Caco-2 (cell line): ENCODE data around the gene TRPM1. TPM values are rescaled to one million over a fixed set of nuclear protein-coding genes. Genes with fewer than 3 reads are reported as not detected.

Experiments
- BruUV-seq: library from RNA; stranded (reverse); fragments of 400-500 nt; replicated peaks from 2 replicates; lab custom pipeline; 2021; lab: Mats Ljungman, UMichigan
- CTCF ChIA-PET: fragments of 300-600 bp; sonication (Branson Sonifier 250); formaldehyde crosslinking; loops from one replicate; lab custom pipeline; 2022; ENCODE audit warnings: antibody characterized with exemption; lab: Charles Lee
- POLR2A ChIA-PET: fragments of 300-600 bp; sonication (Branson Sonifier 250); formaldehyde crosslinking; loops from one replicate; lab custom pipeline; 2022; ENCODE audit warnings: antibody characterized with exemption; lab: Charles Lee
- DNase-seq, 2 experiments: peaks; one replicate each; pipeline versions ENCODE4 v3.0.0 to v3.0.0-alpha.2; 2020 to 2022
- H3K27me3 ChIP-seq: replicated peaks from 2 replicates; pipeline ENCODE4 v1.6.0; 2011; ENCODE audit warnings: low read length; ENCODE audit not compliant: control insufficient read depth, insufficient read depth
- H3K36me3 ChIP-seq: 2 replicates; pipeline ENCODE4 v1.5.1; 2011; ENCODE audit warnings: low read length; ENCODE audit not compliant: control insufficient read depth, insufficient read depth
- H3K4me1 ChIP-seq: fragments of 250-450 bp; sonication (Bioruptor Pico); 2 replicates; pipeline ENCODE4 v1.5.1; 2020; ENCODE audit warnings: mild to moderate bottlenecking
- H3K4me3 ChIP-seq: 2 replicates; pipeline ENCODE4 v1.5.1; 2011; ENCODE audit warnings: low read depth, mild to moderate bottlenecking, control low read depth, low read length
- H3K9me3 ChIP-seq: fragments of 250-450 bp; sonication (Bioruptor Pico); 2 replicates; pipeline ENCODE4 v1.5.1; 2020; ENCODE audit warnings: mild to moderate bottlenecking, moderate library complexity
- H3K27ac Mint-ChIP-seq: one replicate; pipeline ENCODE4 v1.8.0; 2022; ENCODE audit warnings: mixed read lengths; ENCODE audit not compliant: unreplicated experiment
- H3K27me3 Mint-ChIP-seq: one replicate; pipeline ENCODE4 v1.8.0; 2022; ENCODE audit warnings: mixed read lengths; ENCODE audit not compliant: insufficient read depth, unreplicated experiment
- H3K36me3 Mint-ChIP-seq: one replicate; pipeline ENCODE4 v1.8.0; 2022; ENCODE audit warnings: mild to moderate bottlenecking, mixed read lengths; ENCODE audit not compliant: insufficient read depth, unreplicated experiment
- H3K4me1 Mint-ChIP-seq: one replicate; pipeline ENCODE4 v1.8.0; 2022; ENCODE audit warnings: low read depth, mixed read lengths; ENCODE audit not compliant: unreplicated experiment
- H3K4me3 Mint-ChIP-seq: one replicate; pipeline ENCODE4 v1.8.0; 2022; ENCODE audit warnings: mild to moderate bottlenecking, moderate library complexity, mixed read lengths; ENCODE audit not compliant: unreplicated experiment
- H3K9me3 Mint-ChIP-seq: one replicate; pipeline ENCODE4 v1.8.0; 2022; ENCODE audit warnings: mixed read lengths; ENCODE audit not compliant: unreplicated experiment
- intact Hi-C: fragments of 100-400 bp; cut with micrococcal nuclease; formaldehyde crosslinking; loops from one replicate; pipeline ENCODE4 v1.10.0; 2022; ENCODE audit not compliant: unreplicated experiment
- total RNA-seq: library from RNA; stranded (reverse); gene quantifications from 2 replicates; pipeline ENCODE4 v1.2.3, GENCODE V29; 2022
- TF ChIP-seq, protein P1 (sequence below), 2 experiments: fragments of 200-600 bp in 1 of 2; IDR thresholded peaks; 1 replicate in 1 of 2; 2 replicates in 1 of 2; pipeline versions ENCODE4 v1.5.1 to v1.8.0; 2011 to 2022; ENCODE audit warnings: antibody characterized with exemption in 1 of 2, control low read depth in 1 of 2, inconsistent platforms in 1 of 2, low read depth in 1 of 2, low read length in 1 of 2, mild to moderate bottlenecking in 1 of 2, moderate library complexity in 1 of 2; ENCODE audit not compliant: insufficient read depth in 1 of 2, severe bottlenecking in 1 of 2, unreplicated experiment in 1 of 2

Gene TRPM1
- total RNA-seq, 1 experiment from 2014 or later, result not detected

DNA sequence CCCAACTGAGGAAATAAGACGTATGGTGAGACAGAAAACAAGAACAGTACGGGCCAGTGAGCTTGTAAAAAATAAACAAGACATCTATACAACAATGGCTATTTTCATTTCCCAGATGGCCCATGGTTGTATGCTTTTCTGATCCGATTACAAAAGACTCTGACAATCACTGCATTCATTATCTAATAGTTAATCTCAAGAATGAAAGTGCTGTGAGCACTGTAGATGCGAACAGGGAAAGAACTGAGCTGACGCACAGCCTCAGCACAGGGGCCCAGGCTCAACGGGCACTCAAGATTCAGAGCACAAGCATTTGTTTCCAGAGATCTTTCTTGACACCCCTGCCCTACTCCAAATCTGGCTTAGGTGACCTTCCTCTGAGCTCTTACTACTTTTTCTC, 117.0 kb downstream of the TRPM1 start:
- H3K36me3 ChIP-seq, result no peaks in the 10 kb centered on the region; the same call in none of the 2 replicates
- TF ChIP-seq, protein P1, sequence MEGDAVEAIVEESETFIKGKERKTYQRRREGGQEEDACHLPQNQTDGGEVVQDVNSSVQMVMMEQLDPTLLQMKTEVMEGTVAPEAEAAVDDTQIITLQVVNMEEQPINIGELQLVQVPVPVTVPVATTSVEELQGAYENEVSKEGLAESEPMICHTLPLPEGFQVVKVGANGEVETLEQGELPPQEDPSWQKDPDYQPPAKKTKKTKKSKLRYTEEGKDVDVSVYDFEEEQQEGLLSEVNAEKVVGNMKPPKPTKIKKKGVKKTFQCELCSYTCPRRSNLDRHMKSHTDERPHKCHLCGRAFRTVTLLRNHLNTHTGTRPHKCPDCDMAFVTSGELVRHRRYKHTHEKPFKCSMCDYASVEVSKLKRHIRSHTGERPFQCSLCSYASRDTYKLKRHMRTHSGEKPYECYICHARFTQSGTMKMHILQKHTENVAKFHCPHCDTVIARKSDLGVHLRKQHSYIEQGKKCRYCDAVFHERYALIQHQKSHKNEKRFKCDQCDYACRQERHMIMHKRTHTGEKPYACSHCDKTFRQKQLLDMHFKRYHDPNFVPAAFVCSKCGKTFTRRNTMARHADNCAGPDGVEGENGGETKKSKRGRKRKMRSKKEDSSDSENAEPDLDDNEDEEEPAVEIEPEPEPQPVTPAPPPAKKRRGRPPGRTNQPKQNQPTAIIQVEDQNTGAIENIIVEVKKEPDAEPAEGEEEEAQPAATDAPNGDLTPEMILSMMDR (IDR thresholded peaks at IDR 0.05; ENCODE audit: insufficient read depth in 1 of 2, low read depth in 1 of 2, low read length in 1 of 2, severe bottlenecking in 1 of 2, unreplicated experiment in 1 of 2), result no peak
- intact Hi-C loops, result no loop called here
- DNase-seq, result no peak
- H3K36me3 Mint-ChIP-seq, result peaks cover 62% of the 10 kb centered on the region
- POLR2A ChIA-PET, result no interaction called here
- no peaks in the 10 kb centered on the region for H3K9me3 Mint-ChIP-seq
- no TSS peak for BruUV-seq
- H3K27me3 Mint-ChIP-seq, result no peaks in the 10 kb centered on the region
- H3K4me1 Mint-ChIP-seq, result peaks cover 7% of the 10 kb centered on the region
- H3K27me3 ChIP-seq, result no peaks in the 10 kb centered on the region
- H3K27ac Mint-ChIP-seq, result peak overlapping the region; percentile 13
- no peaks in the 10 kb centered on the region for H3K9me3 ChIP-seq
- H3K4me1 ChIP-seq, result peaks cover 12% of the 10 kb centered on the region
- no peak overlapping the region for H3K4me3 ChIP-seq
- CTCF ChIA-PET, result interaction anchor here (2.6 kb wide), 1 partner anchor 145 kb away, joined by 9 read pairs; no protein-coding TSS in a partner anchor
- no peak overlapping the region for H3K4me3 Mint-ChIP-seq

DNA sequence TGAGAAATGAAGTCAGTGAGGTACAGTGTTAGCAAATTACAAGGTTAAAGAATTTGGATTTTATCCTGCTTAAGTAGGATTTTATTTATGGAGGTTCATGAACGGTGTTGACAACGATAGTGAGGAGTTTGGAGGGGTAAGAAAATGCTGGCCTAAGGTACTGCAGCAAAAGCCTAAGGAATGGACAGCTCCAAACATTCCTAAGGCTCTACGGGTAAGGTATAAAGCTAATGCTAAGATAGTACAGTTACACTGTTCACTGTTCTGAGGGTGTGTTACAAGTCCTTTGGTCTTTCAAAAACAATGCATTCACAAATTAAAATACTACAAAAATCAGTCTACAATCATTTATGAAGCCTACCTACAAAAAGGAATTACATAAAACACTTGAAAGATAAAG, 117.4 kb downstream of the TRPM1 start:
- Mint-ChIP-seq H3K9me3 (no peaks in the 10 kb centered on the region), H3K27ac (no peak overlapping the region), H3K36me3 (peaks cover 66% of the 10 kb centered on the region), H3K27me3 (no peaks in the 10 kb centered on the region), H3K4me3 (no peak overlapping the region), H3K4me1 (peaks cover 7% of the 10 kb centered on the region)
- Histone ChIP-seq H3K4me3 (no peak overlapping the region), H3K9me3 (no peaks in the 10 kb centered on the region), H3K36me3 (peaks cover 1% of the 10 kb centered on the region), H3K27me3 (no peaks in the 10 kb centered on the region), H3K4me1 (peaks cover 7% of the 10 kb centered on the region)
- BruUV-seq, result no TSS peak
- TF ChIP-seq, protein P1 (IDR thresholded peaks at IDR 0.05; ENCODE audit: insufficient read depth in 1 of 2, low read depth in 1 of 2, low read length in 1 of 2, severe bottlenecking in 1 of 2, unreplicated experiment in 1 of 2), result no peak
- ChIA-PET POLR2A (no interaction called here), CTCF (interaction anchor here (2.6 kb wide), 1 partner anchor 145 kb away, joined by 9 read pairs; no protein-coding TSS in a partner anchor)
- intact Hi-C loops, result no loop called here
- no peak for DNase-seq

DNA sequence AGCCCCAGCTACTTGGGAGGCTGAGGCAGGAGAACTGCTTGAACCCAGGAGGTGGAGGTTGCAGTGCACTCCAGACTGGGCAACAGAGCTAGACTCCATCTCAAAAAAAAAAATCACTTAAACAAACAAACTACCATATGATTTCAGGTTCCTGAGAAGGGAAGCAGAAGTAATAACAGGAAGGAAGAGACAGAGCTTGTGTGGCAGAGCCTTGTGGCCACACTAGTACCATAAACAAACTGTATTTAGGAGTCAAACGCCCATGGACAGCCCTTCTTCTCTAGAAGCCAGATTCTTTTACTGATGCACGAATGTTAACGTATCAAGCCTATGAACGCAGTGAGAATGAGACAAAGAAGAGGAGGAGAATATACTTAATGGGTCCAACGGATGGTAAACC, 122.1 kb downstream of the TRPM1 start:
- Mint-ChIP-seq H3K4me3 (no peak overlapping the region), H3K27ac (no peak overlapping the region), H3K4me1 (peaks cover 6% of the 10 kb centered on the region), H3K27me3 (no peaks in the 10 kb centered on the region), H3K9me3 (no peaks in the 10 kb centered on the region), H3K36me3 (peaks cover 43% of the 10 kb centered on the region)
- no peaks in the 10 kb centered on the region for H3K9me3 ChIP-seq
- intact Hi-C loops, result no loop called here
- DNase-seq, result no peak
- no TSS peak for BruUV-seq
- POLR2A ChIA-PET, result interaction anchor here (1.2 kb wide), 1 partner anchor 9 kb away, joined by 3 read pairs; no protein-coding TSS in a partner anchor
- H3K4me3 ChIP-seq, result no peak overlapping the region
- H3K4me1 ChIP-seq, result peaks cover 5% of the 10 kb centered on the region; the same call in 1 of the 2 replicates
- peaks cover 1% of the 10 kb centered on the region for H3K36me3 ChIP-seq
- TF ChIP-seq, protein P1 (IDR thresholded peaks at IDR 0.05; ENCODE audit: insufficient read depth in 1 of 2, low read depth in 1 of 2, low read length in 1 of 2, severe bottlenecking in 1 of 2, unreplicated experiment in 1 of 2), result no peak
- CTCF ChIA-PET, result no interaction called here
- no peaks in the 10 kb centered on the region for H3K27me3 ChIP-seq
